NB4 (cell line): ENCODE data around the gene SIN3B.

Source experiments
- DNase-seq: peaks from one replicate; pipeline ENCODE4 v3.0.0; 2010; ENCODE audit warnings: low read depth
- H3K4me3 ChIP-seq: one replicate; pipeline ENCODE4 v1.5.1; 2011; ENCODE audit warnings: mild to moderate bottlenecking, low read depth, low read length, moderate library complexity
- CTCF ChIP-seq: IDR thresholded peaks from one replicate; pipeline ENCODE4 v1.5.1; 2012; ENCODE audit warnings: low read depth, low read length
- MAX ChIP-seq: IDR thresholded peaks from 2 replicates; pipeline ENCODE4 v1.6.1; 2011; ENCODE audit warnings: low read depth, low read length
- MYC ChIP-seq: IDR thresholded peaks from 2 replicates; pipeline ENCODE4 v1.6.1; 2011; ENCODE audit warnings: low read depth, low read length
- POLR2A ChIP-seq: IDR thresholded peaks from 2 replicates; pipeline ENCODE4 v1.6.1; 2011; ENCODE audit warnings: mild to moderate bottlenecking; ENCODE audit not compliant: insufficient read length; ENCODE audit errors: extremely low read depth

Gene SIN3B

GRCh38 chr19:16856091-16856490 lies 26.9 kb downstream of the SIN3B start:
- TF ChIP-seq POLR2A (no peak), CTCF (no peak), MAX (no peak), MYC (no peak)

GRCh38 chr19:16859626-16860025 lies 30.4 kb downstream of the SIN3B start:
- TF ChIP-seq POLR2A (no peak), MYC (no peak), CTCF (no peak)
- DNase-seq = no peak
- no peak overlapping the region for H3K4me3 ChIP-seq

More at GRCh38 chr19:16856091-16856490, 26.9 kb downstream of the SIN3B start:
- H3K4me3 ChIP-seq = no peak overlapping the region
- no peak for DNase-seq

- no peak for TF ChIP-seq POLR2A
- no peak for TF ChIP-seq MAX
- TF ChIP-seq CTCF = no peak
- TF ChIP-seq MYC = no peak
- no peak for DNase-seq
- no peak overlapping the region for H3K4me3 ChIP-seq
These were observed 30.9 kb downstream of the SIN3B start for GRCh38 chr19:16860118-16860517.

- no peak for TF ChIP-seq POLR2A
- no peak for TF ChIP-seq CTCF
- no peak for DNase-seq
- H3K4me3 ChIP-seq = no peak overlapping the region
These were observed 31.8 kb downstream of the SIN3B start for GRCh38 chr19:16861011-16861410.

- no peak for DNase-seq
- no peak overlapping the region for H3K4me3 ChIP-seq
- TF ChIP-seq POLR2A (no peak), MAX (no peak), CTCF (no peak)
These were observed 32.6 kb downstream of the SIN3B start for GRCh38 chr19:16861834-16862233.

- no peak for TF ChIP-seq CTCF
- no peak for TF ChIP-seq POLR2A
- TF ChIP-seq MAX = no peak
- no peak for TF ChIP-seq MYC
- no peak overlapping the region for H3K4me3 ChIP-seq
- peak; percentile 83 for DNase-seq
These were observed 33.7 kb downstream of the SIN3B start for GRCh38 chr19:16862826-16863415.
